Stimulated activated CD8-positive, alpha-beta memory T cell treated with anti-CD3 and anti-CD28 coated beads, Interleukin-4, amount 100 ng/mL, for 4 hours (primary cell): ENCODE results near the gene CLTRN.
"Not testable (repeated sequence)": the region's sequence is repeated elsewhere in the genome, so short reads cannot be mapped to it uniquely, and the experiment has no call there.

Experiments
- DNase-seq, 2 donors: peaks; one replicate each; pipeline ENCODE4 v3.0.0-alpha.2; 2020; ENCODE audit warnings: low read depth in 2 of 2, low spot score in 1 of 2

Gene CLTRN

DNA sequence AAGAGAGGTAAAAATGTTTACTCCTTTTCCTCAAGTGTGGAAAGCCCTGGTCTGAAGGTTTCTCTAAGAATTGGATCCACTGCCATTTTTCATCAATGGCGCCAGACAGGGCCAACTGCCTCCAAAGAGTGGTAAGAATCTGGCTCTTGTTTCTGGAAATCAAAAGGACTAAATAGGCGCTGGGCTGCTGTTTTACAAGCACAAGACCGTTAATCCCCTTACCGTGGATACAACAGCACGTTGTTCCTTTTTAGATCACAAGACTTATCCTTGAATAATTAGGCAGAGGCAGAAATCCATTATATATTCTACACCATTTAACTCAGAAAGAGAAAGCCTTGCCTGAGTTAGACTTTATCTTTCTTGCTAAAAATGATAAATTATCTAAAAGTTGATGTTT lies 10.6 kb downstream of the CLTRN start:
- no peak for DNase-seq

DNA sequence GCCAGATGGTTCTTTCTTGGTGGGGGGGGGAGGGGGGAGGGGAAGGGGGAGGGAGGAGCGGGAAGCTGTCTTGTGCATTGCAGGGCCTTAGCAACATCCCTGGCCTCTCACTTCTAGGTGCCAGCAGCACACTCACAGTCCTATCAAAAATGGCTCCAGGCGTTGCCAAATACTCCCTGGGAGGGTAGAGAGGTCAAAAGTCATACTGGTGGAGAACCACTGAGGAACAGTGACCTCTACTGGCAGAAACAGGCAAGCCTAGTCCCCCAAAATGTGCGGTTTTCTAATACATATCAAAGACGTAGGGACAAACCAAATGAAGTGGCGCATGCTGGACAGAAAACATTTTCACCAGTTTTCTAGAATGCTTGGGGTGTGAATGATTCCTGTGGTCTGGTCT lies 17.1 kb downstream of the CLTRN start:
- not testable (repeated sequence) for DNase-seq

DNA sequence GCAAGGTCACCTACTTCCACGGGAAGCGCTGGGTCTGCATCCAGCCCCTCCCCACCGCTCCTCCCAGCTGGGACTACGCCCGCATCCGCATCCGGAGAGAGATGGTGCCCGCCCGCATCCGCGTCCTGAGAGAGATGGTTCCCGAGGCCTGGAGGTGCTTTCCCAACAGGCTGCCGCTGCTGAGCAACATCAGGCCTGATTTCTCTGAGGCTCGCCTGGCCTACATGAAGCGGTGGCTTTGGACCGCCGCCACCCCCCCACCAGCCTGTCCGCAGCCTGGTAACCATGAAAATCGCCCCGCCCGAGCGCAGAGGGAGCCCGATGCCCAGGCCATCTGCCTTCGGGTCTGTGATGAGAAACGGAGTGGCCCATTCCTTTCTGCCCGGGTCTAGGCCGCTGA lies 18.1 kb downstream of the CLTRN start:
- DNase-seq: no peak

DNA sequence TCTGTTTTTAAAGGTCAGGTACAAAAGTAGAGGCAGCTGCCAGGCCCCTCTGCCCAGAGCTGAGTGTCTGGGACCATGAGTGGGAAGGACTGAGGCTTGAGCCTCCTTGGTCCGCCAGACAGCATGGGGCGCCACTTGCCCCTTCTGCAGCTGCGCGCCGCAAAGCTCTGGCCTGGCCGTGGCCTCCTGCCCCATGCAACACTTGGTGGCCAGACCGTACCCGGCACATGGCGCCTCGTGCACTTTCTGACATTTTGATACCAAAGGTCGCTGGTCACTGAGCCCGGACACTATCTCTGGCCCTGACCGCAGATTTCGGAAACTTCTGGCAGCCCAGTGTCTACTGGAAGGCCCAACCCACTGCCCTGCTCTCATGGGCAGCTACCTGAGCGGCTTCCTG lies 18.6 kb downstream of the CLTRN start:
- DNase-seq: no peak

DNA sequence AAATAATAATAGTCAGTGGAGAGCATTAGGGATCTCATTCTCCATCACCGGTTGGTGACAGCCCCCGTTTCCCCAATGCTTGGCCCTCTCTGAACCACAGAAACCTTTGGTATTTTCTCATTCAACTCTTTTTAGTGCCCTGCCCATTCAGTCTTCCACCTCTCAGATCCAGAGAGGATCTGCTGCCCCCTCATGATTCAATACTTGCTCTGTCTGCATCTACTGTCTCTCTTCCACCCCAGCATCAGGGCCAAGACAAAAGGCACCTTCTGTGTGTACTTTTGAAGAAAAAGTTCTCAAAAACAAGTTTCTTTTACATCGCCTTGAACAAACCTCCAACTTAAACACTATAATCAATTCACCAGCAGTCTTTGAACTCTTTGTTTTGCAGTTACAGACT lies 19.3 kb downstream of the CLTRN start:
- DNase-seq: no peak

DNA sequence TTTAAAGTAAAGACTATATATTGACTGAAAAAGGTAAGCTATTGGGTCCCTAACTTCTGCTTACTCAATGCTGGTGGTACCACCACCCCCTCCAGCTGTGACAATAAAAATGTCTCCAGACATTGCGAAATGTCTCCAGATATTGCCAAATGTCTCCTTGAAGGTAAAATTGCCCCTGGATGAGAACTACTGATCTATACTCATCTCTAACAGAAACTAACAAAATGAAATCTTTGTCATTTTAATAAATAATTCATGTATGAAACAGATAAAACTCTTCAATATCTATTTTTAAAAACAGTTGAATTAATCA lies 20.1 kb downstream of the CLTRN start:
- no peak for DNase-seq

DNA sequence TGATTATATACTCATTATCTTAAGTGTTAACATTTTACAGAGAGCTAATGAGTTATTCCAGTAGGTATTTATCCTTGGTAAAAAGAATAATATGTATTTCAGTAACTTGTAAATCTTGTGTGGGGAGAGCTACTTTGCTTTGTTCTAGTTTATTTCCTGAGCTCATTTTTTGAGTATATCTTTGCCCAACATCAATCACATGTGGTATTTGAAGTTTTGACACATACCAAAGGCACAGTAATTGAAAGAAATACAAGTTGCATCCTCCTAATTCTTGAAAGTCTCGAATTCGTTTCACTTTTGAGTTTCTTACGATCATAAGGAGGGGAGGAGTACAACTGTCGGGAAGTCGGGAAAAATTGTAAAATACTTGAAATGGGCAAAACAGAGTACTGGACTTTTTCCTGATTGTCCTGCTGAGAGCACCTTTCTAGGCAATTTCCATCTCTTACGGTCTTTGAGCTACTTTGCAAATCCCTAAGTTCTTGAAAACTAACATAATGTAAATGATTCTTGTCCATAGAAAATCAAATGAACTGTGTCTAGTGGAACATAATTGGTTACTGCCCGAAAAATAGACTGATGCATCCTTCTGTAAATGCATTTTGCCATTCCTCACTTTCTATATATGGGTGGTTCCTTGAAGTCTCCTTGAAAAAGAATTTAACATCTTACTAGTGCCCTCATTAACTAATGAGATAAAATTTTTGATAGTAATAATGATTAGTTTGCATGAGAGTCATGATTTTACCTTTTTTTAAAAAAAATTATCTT lies 20.6 kb downstream of the CLTRN start:
- no peak for DNase-seq

DNA sequence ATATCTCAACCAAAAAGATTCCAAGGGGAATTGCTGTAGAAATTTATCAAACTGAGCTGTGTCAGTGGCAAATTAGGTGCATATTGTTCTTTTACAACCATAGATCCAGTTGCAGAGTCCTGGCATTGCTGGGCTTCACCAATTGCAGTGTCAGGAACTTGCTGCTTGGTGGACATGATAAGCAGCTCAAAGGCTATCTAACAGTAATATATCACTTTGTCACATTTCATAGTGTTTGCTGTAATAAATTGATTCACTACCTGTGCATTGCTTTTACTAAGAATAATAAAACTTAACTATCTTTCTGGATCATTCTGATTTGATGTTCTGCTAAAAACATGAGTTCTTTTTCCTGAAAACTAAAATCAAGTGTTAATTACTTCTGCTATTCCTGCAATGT lies 33.0 kb downstream of the CLTRN start:
- no peak for DNase-seq

DNA sequence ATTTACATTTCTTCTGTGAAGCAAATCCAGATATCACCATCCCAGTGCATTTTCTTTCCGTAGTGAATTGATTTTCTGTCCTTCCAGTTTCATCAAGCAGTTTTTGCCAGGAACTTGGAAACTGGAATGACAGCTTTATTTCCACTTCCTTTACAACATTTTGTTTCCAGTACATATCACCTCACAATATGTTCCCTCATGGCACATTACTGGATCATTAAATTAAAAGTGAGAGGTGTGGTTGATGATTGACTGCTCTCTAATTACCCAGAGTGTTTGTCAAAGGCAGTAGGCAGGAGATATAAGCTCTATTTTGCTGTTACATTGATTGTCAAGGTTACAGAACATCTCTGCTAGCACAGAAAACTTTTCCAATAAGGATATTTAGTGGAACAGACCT lies 41.6 kb downstream of the CLTRN start:
- no peak for DNase-seq

DNA sequence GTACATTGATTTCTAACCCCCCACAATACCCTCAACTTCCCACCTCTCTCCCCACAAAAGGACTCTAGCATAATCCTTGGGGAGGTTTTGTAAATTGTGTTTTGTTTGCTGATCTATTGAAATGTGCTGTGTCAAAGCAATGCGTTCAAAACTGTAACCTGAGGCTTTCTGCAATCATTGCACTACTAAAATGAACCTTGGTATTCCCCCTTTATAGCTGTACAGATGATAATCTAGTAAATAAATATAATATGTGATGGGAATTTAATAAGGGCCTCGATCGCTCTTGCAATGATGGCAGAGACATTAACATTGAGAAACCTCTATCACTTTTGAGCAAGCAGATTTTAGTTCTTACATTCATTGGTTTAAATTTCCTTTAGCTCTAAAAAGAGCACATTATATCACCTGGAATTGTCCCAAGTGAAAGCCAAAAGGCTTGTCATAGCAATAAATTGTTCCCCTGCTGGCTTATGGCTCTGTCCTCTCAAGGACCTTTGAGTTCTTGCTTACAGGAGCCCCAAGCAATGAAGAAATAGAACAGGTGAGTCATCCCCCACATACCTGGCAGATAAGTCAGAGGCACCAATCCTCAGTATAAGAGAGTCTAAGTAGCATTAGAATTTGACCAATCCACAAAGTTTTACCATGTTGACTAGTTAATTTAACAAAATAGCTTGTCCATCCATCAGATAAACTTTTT lies 45.4 kb downstream of the CLTRN start:
- no peak for DNase-seq

DNA sequence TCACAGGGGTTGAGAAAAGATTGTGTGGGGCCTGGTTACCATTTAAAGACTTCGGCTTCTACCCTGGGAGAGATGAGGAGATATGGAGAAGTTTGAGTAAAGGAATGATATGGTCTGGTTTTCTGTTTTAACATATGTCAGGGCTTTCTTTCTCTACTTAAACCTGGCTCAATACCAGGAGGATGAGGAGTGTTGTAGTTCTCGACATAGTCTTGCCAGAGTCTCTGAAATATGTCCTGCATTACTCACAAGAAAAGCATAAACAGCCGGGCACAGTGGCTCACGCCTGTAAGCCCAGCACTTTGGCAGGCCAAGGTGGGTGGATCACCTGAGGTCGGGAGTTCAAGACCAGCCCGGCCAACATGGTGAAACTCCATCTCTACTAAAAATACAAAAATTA lies 47.5 kb downstream of the CLTRN start:
- DNase-seq: no peak

DNA sequence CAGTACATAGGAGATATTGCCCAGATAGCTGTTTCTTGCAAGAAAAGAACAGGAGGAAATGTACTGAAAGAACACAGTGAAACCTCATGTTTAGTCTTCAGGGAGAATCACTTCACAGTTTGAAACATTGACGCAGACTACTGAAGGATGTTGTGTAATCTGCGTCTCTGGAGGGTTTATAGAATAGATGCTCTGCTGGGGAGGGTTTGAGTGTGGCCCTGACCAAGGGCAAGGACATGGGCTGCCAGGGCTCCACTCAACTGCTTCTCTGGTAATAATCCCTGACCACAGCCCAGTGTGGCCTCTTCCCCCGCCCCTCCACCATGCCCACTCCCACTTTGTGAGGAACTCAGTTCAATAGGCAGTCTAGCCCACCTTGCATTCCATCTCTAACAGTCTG lies 48.1 kb downstream of the CLTRN start:
- DNase-seq: no peak

DNA sequence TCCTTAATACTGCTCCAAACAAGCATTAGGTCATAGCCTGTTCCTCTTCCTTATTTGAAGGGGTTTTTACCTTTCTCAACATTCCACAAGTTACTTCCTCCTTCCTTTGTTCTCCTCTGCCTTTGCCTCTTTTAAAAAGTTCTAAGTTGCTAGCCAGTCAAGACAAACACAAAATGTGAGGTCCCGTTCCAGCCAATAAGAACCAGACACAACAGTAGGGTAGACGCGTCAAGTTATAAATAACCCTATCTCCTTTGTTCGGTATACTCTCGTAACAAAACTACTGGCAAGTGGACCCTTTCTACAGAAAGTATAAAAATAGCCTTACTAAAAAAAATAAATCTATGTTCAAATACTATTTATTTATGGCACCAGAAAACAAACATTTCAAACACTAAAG lies 57.5 kb downstream of the CLTRN start:
- DNase-seq: no peak

DNA sequence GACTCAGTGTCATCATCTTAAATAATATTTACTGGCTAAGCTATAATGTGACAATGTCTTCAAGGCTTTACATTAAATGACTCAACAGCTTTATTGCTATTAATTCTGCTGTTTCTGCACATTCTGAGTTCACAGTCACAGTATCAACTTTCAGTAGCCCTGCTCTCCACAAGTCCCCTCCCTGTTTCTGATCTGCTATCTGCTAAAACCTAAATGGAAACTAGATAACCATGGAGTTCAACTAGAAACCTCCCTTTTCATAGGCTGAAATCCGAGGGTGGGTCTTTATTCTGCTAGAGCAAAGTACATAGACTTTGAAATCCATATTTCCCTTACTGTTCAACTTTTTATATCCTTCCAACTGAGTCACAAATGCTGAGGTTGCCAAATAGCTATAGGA lies 58.5 kb downstream of the CLTRN start:
- no peak for DNase-seq

DNA sequence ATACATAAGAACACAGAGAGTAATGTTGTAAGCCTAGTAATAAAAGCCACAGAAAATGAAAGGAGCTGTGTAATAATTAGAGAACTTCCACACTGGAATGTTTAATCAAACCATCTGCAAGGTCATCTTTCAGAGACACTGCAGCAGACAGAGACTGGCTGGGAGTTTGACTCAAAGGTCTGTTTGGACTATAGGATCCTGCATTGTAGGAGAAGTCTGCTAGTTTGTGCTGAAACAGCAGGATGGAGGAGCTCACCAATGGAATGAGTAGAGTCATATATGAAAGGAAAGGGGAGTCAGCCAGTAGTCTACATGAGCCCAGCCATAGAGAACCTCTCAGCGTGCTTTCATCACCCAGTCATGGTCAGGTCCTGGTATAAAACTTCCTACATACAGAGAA lies 59.4 kb downstream of the CLTRN start:
- DNase-seq: no peak

DNA sequence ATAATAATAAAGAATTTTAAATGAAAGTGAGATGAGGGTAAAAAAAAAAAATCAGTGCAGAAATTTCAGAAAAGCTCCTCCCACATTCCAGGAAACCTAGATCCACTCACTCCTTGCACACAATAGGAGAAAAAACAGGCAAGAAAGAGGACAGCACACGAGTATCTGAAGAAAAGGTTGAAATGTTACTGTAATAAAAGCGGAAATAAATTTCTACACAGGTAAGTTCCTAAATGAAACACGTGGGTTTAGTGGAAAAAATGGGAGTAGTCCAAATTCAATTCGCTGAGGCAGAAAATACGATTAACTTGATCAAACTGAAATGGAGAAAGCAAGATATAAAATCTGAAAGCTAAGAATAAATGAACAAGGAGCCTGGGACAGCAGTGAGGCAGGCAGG lies 61.8 kb downstream of the CLTRN start:
- DNase-seq: no peak

DNA sequence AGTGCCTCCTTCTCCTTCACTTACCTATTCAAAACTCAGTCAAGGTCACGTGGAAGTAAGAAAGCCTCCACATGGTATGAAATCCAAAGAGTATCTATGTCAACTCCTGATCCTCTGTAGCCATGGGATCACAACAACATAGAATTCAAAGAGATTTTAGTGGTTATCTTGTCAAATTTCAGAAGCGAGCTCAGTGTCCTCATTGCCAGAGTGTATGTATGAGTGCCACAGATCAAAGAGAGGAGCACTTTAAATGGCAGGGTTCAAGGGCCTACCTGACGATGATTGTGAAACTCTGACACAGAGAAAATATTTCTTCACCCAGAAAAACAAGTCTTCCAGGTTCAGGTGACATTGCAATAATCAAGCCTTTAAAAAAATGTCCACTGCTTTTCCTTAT lies 62.7 kb downstream of the CLTRN start:
- no peak for DNase-seq

DNA sequence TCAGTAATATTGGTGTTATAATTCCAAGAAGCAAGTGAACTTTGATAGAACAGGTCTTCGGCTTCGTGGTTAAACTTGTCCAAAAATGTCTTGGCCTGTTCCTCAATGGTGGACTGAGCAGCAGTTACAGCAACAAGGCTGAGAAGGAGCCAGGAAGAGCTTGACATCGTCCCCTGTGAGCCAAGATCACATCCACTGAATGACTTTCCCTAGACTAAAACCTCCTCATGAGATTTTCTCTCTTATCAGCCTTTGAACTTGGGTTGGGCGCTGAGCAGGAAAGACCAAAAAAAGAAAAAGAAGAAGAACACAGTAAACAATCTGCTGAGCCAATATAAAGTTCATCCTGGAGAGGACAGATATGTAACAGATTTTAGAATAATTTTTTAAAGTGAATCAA lies 63.9 kb downstream of the CLTRN start, which contains the start of gene ACE2:
TSS of gene ACE2 (minus strand) at position 216 of the 400 bp plus-strand sequence. CDS start at position 167, 49 bp downstream.
- DNase-seq: no peak

DNA sequence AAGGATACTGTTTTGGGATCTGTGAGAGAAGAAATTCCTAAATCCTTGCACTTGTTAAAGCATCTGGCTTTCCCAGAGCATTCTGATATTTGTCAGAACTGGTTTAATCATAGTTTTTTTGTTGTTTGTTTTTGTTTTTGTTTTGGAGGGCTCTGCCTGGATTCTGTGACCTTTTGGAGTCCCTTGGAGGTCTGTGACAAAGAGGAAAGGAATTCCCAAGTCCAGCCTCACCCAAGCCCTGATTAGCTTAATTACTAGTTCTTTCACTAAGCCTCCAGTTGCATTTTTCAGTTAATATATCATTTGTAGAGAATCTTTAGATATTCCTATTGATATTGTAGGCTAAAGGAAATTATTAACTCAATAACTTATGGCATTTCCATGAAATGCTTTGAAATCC lies 64.6 kb downstream of the CLTRN start:
- no peak for DNase-seq

DNA sequence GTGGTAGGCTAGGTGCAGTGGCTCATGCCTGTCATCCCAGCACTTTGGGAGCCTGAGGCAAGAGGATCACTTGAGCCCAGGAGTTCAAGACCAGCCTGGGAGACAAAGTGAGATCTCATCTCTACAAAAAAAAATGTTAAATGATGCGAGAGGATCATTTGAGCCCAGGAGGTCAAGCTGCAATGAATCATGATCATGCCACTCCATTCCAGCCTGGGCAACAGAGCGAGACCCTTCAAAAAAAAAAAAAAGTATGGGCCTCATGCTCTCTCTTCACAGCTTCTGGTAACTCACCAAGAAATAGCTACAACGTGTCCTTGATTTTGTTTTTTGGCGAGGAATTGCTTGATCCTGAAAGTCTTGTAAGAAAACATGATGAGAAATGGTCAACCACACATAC lies 65.1 kb downstream of the CLTRN start:
- DNase-seq: no peak

DNA sequence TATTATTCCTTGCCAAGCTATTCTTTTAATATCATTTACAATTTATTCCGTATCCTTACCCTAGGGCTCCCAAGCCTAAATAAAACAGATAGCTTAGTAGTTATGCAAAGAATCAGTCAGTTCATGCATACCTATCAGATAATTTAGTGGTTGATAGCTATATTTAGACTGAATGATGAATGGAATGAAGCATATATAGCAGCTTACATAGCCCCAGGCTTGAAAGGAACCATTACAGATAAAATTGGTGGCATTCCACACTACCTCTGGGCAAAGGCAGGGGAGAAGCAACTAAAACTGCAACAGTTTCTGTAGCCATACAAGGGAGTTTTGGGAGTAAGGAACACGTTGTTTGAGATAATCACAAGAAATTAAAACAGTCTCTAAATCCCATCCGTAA lies 66.6 kb downstream of the CLTRN start:
- DNase-seq: no peak

DNA sequence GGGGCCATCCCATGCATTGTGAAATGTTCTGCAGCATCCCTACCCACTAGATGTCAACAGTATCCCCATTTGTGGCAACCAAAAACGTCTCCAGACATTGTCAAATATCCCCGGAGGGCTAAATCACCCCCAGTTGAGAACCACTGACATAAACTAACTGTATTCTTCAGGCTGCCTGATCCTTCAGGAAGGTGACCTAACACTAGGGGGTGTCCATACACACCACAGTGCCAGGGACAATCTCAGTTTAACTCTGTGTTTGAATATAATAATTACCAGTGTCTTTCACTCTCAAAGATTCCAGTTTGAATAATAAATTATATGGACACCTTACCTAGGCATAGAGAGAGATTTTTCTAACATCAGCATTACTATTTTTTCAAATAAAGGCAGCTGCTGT lies 70.2 kb downstream of the CLTRN start:
- DNase-seq: no peak
